ENCODE data around the gene RBM42.
"Not testable (repeated sequence)": the region's sequence is repeated elsewhere in the genome, so short reads cannot be mapped to it uniquely, and the experiment has no call there.

The RBM42 gene

DNA sequence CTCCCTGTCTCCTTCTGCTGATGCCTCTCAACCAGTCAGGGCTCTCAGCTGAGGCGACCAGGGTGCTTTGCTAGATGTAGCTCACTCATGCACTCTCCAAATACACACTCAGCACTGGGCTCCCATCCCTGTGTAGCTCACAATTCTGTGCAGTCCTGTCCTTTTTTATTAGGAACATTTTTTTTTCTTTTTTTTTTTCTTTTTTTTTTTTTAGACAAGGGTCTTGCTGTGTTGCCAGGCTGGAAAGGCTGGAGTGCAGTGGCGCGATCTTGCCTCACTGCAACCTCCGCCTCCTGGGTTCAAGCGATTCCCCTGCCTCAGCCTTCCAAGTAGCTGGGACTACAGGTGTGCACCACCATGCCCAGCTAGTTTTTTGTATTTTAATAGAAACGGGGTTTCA lies 26.0 kb downstream of the RBM42 start:
- not testable (repeated sequence) for DNase-seq (ENCODE audit: low spot score)

DNA sequence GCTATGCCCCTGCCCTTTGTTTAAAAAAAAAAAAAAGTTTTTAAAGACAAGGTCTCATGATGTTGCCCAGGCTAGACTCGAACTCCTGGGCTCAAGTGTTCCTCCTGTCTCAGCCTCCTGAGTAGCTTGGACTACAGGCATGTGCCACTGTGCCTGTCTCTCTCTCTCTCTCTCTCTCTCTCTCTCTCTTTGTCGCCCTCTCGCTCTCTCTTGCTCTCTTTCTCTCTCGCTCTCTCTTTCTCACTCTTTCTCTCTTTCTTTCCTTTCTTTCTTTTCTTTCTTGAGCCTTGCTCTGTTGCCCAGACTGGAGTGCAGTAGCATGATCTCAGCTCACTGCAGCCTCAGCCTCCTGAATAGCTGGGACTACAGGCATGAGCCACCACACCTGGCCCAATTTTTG lies 26.8 kb downstream of the RBM42 start:
- DNase-seq (ENCODE audit: low spot score) = no peak

DNA sequence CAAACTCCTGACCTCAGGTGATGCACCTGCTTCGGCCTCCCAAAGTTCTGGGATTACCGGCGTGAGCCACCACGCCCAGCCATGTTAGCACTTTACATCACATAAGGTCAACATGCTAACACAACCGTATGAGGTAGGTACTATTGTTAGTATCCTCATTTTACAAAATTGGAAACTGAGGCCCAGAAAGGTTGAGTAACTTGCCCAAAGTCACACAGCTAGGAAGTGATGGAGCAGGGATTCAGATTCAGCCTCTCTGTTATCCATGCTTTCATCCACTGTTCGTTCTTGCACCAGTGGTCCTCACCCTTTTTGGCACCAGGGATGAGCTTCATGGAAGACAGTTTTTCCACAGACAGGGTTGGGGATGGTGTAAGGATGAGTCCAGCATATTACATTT lies 27.9 kb downstream of the RBM42 start:
- no peak for DNase-seq (ENCODE audit: low spot score)

DNA sequence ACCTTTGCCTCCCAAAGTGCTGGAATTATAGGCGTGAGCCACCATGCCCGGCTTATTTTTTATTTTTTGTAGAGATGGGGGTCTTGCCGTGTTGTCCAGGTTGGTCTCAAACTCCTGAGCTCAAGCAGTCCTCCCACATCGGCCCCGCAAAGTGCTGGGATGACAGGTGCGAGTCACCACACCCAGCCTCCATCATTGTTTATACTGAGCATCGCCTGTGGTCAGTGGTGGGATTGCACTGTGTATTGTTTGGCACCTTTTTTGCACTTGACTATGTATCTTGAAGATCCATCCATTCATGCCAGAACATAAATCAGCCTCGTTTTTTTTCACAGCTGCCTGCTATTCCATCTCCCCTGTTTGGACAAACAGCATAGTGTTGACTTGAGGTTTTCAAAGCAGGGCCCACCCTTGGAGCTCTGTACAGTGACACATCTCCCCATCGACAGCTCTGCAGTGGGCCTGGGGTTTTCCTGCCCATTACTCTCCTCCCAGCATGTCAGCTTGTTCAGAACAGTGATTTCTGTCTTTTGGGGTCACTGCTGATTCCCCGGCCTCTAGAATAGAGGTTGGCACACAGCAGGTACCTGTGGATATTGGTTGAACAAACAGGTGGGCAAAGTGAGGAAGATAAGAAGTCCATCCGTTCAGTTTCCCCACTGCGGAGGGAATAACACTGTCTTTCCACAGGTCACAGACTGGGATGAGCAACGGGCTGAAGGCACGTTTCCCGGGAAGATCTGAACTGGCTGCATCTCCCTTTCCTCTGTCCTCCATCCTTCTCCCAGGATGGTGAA lies 29.3 kb downstream of the RBM42 start:
- peak; percentile 14 for DNase-seq (ENCODE audit: low spot score)

DNA sequence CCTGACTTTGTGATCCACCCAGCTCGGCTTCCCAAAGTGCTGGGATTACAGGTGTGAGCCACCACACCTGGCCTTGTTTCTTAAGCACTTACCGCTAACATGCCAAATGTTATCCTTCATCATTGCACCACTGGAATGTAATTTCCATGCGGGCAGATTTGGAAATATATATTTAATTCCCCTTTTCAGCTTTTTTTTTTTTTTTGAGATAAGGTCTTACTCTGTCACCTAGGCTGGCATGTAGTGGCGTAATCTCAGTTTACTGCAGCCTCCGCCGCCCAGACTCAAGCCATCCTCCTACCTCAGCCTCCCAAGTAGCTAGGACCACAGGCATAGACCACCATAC lies 33.1 kb downstream of the RBM42 start:
- no peak for DNase-seq (ENCODE audit: low spot score)

DNA sequence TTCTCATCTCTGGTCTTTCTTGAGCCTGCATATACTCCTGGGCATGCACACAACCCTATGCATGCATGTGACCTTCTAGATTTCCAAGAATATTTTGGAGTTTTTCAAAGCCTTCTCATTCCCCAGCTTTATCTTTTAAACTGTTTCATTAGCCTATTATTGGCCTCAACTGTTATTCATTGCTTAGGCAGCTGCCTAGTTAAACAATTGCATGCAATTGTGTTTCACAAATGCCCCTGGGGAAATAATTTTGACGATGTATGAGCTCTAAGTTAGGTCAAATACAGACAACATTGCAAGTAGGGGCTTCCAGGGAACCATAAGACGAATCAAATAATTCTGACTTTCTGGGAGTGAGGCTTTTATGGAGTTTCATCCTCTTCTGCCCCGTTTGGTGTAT lies 35.1 kb downstream of the RBM42 start:
- DNase-seq (ENCODE audit: low spot score) = no peak

DNA sequence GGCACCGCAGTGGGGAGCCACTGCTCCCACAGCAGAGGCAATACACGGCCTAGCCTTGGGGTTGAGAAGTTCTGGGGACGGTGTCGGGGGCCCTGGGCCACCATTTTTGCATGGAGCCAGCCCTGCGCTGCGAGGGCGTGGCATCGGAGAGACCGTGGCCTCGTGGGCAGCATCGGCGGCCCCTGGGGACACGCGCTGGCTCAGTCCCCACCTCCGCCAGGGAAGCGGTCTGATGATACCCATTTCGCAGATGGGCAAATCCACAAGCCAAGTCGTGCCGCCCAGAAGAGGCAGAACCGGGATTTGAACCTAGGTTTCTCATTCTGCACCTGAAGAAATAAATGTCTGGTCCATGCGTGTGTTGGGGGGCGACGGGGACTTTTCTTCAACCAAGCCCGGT lies 36.3 kb downstream of the RBM42 start:
- DNase-seq (ENCODE audit: low spot score) = peak; percentile 5

DNA sequence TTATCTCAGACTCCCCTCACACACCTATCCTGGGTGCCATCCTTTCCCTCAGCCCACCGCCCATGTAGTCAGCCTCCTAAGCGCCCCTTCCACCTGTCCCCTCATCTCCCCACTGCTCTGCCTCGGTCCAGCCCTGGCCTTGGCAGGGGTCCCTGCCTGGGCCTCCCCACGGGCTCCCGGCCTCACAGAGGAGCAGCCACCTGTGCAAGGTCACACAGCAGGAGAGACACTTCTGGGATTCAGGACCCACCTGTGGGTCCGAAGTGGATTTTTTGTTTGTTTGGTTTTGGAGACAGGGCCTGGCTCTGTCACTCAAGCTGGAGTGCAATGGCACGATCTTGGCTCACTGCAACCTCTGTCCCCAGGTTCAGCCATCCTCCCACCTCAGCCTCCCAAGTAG lies 36.8 kb downstream of the RBM42 start:
- peak; percentile 6 for DNase-seq (ENCODE audit: low spot score)

DNA sequence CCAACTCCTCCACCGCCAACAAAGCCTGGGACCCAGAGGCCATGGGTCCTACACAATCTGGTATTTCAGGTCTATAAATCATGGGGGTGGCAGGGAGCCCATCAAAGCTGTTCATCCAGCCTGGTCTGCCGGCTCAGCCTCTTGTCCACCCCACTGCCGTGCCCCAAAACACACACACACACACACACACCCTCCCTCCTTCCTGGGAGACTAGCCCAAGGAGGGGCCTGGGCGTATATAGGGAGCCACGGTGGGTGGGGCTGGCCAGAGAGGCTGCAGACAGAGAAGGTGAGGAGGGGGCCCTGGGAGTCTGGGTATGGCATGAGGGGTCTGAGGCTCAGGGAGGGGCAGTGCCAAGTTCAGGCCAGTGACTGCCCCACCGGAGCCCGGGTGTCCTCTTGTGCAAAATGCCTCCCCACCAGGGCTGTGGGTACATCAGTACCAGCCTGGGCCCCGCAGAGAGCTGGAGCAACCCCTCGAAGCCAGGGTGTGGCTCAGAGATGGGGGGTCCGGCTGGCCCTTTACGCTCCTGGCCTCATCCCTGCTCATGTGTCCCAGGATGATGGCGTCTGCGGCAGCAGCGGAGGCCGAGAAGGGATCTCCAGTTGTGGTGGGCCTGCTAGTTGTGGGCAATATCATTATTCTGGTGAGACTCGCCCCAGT lies 37.5 kb downstream of the RBM42 start, which contains the start of gene UPK1A:
TSS of gene UPK1A (plus strand) at position 267 of the 663 bp plus-strand sequence. CDS start at position 563, 296 bp downstream.
- peak; percentile 11 for DNase-seq (ENCODE audit: low spot score)

DNA sequence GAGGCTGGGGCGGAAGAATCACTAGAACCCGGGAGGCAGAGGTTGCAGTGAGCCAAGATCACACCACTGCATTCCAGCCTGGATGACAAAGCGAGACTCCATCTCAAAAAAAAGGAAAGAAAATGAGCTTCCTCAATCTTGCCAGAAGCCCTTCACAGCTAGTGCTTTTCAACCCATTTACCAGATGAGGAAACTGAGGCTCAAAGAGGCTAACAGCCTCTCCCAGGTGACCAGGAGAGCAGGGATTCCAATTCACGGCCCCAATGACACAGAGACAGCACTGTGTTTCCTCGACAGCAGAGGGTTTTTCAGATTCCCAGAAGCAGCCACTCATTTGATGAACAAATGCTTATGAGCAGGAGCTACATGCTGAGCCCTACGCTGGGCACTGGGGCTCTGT lies 40.7 kb downstream of the RBM42 start:
- peak; percentile 4 for DNase-seq (ENCODE audit: low spot score)

DNA sequence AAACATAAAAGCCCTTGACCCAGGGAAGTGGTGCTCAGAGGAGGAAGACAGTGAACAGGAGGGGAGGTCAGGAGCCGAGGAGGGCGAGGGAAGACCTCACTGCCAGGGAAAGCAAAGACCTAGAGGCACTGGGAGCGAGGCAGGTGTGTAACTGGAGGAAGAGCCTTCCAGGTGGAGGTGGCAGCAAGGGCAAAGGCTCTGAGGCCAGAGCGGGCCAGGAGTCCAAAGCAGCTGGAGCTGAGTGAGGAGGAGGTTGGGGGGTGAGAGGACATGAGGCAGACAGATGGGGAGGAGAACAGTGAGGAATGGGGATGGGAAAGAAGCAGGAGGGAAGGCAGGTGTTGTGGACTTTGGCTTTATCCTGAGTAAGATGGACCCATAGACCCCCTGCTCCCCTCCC lies 41.1 kb downstream of the RBM42 start:
- no peak for DNase-seq (ENCODE audit: low spot score)

DNA sequence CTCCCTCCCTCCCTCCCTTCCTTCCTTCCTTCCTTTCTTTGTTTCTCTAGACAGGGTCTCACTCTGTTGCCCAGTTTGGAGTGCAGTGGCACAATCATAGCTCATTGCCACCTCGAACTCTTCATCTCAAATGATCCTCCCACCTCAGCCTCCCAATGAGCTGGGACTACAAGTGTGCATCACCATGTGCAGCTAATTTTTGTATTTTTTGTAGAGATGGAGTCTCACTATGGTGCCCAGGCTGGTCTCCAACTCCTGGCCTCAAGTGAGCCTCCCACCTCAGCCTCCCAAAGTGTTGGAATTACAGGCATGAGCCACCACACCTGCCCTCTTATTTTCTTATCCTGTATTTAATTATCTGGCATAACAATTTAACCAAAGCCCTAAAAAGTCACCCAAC lies 41.9 kb downstream of the RBM42 start:
- DNase-seq (ENCODE audit: low spot score) = no peak

DNA sequence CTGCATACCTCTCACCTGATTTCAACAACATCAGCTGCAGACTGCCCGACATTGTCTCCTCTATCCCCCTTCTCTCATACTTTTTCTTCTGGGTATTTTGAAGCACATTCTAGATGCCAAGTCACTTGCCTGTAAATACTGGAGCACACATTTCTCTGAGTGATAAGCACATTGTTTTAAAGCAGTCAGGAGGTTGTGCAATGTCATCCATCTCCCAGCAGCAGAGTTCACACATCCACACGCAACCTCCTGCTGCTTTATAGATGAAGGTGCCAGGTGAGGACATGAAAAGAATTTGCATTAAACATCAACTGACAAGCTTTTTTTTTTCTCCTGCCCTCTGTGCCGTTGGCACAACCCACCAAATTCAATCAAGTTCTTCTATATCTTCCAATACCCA lies 43.0 kb downstream of the RBM42 start:
- peak; percentile 12 for DNase-seq (ENCODE audit: low spot score)

DNA sequence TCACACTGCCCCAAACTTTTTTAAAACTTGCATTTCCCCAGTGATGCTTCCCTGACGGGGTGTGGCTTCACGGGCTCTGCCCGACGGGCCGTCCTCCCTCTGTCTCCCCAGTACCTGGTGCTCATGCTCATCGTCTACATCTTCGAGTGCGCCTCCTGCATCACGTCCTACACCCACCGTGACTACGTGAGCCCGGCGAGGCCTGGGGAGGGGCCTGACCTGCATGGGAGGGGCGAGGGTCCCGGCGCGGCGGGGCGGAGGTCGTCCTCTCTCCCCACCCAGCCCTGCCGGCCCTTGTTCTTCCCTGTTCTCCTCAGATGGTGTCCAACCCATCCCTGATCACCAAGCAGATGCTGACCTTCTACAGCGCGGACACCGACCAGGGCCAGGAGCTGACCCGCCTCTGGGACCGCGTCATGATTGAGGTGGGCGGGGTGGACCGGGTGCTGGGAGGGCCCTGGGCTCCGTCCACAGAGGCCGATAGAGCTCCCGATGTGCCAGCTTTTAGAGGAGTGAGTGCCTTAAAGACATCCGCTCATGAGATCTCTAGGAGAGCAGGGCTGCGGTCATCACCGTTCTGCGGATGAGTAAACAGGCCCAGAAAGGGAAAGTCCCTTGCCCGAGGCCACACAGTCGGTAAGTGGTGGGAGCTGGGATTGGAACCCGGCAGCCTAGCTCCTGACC lies 44.4 kb downstream of the RBM42 start:
- peak; percentile 94 for DNase-seq (ENCODE audit: low spot score)

DNA sequence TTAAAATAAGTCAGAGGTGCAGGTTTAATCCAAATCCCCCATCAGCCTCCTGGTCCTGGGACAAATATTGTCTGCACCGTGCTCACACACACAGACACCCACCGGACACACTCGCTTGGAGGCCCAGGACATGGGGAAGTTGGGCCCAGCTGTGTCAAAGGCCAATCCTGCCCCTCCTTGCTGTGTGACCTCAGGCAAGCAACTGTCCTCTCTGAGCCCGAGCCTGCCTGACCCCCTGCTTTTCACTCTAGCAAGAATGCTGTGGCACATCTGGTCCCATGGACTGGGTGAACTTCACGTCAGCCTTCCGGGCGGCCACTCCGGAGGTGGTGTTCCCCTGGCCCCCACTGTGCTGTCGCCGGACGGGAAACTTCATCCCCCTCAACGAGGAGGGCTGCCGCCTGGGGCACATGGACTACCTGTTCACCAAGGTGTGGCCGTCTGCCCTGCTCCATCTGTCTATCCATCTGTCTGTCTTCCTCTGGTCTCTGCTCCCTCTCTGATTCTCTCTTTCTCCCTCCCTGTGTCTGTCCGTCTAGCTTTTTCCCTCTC lies 46.8 kb downstream of the RBM42 start:
- DNase-seq (ENCODE audit: low spot score) = no peak

All from iPS-NIHi11 (cell line).